Neuronal stem cell (in vitro differentiated cells): ENCODE results near the gene PRDM10.

Source experiments
- DNase-seq: peaks from one replicate; pipeline ENCODE4 v3.0.0-alpha.2; 2013; ENCODE audit warnings: low spot score
- H2AFZ ChIP-seq: one replicate; pipeline ENCODE4 v1.6.1; 2013; ENCODE audit warnings: mild to moderate bottlenecking, low read length, inconsistent platforms
- H2AK5ac ChIP-seq: 2 replicates; pipeline ENCODE4 v1.6.1; 2013; ENCODE audit warnings: low read depth, mild to moderate bottlenecking, inconsistent platforms, low read length, moderate library complexity, mixed read lengths
- H2BK120ac ChIP-seq: 2 replicates; pipeline ENCODE4 v1.6.1; 2013; ENCODE audit warnings: low read depth, mild to moderate bottlenecking, inconsistent platforms, low read length, moderate library complexity, mixed read lengths
- H2BK12ac ChIP-seq: one replicate; pipeline ENCODE4 v1.6.1; 2013; ENCODE audit warnings: low read length, inconsistent platforms
- H2BK15ac ChIP-seq: 2 replicates; pipeline ENCODE4 v1.6.1; 2013; ENCODE audit warnings: mild to moderate bottlenecking, low read length, inconsistent platforms, mixed read lengths
- H2BK5ac ChIP-seq: one replicate; pipeline ENCODE4 v1.6.1; 2013; ENCODE audit warnings: inconsistent platforms, mild to moderate bottlenecking, low read length, moderate library complexity
- H3K14ac ChIP-seq: one replicate; pipeline ENCODE4 v1.6.1; 2013; ENCODE audit warnings: low read length, inconsistent platforms
- H3K18ac ChIP-seq: 2 replicates; pipeline ENCODE4 v1.6.1; 2013; ENCODE audit warnings: low read length, inconsistent platforms
- H3K23ac ChIP-seq: 2 replicates; pipeline ENCODE4 v1.6.1; 2013; ENCODE audit warnings: low read depth, mild to moderate bottlenecking, mixed read lengths, low read length, inconsistent platforms; ENCODE audit not compliant: poor library complexity
- H3K27ac ChIP-seq: replicated peaks from 3 replicates; pipeline ENCODE4 v1.5.1; 2013; ENCODE audit warnings: low read length, inconsistent platforms
- H3K27me3 ChIP-seq, 3 experiments: 2 replicates each; pipeline ENCODE4 v1.6.1; 2013; ENCODE audit warnings: low read length in 3 of 3, mild to moderate bottlenecking in 2 of 3, inconsistent platforms in 1 of 3, low read depth in 1 of 3, mixed read lengths in 1 of 3, moderate library complexity in 1 of 3; ENCODE audit not compliant: control insufficient read depth in 3 of 3, insufficient read depth in 3 of 3
- H3K36me3 ChIP-seq, 2 donors: replicated peaks in 1 of 2; 2 replicates each; pipeline ENCODE4 v1.6.1; 2013; ENCODE audit warnings: low read length in 2 of 2; ENCODE audit not compliant: control insufficient read depth in 2 of 2, insufficient read depth in 2 of 2
- H3K4ac ChIP-seq: 2 replicates; pipeline ENCODE4 v1.6.1; 2013; ENCODE audit warnings: inconsistent platforms, mild to moderate bottlenecking, low read length, moderate library complexity
- H3K4me1 ChIP-seq, 2 donors: 1 replicate in 1 of 2; 2 replicates in 1 of 2; pipeline ENCODE4 v1.6.1; 2013; ENCODE audit warnings: low read length in 2 of 2, low read depth in 1 of 2; ENCODE audit not compliant: control insufficient read depth in 2 of 2, insufficient read depth in 1 of 2
- H3K4me2 ChIP-seq: one replicate; pipeline ENCODE4 v1.6.1; 2013; ENCODE audit warnings: mild to moderate bottlenecking, low read length, inconsistent platforms; ENCODE audit not compliant: insufficient read depth, poor library complexity, severe bottlenecking
- H3K4me3 ChIP-seq, 2 donors: 2 replicates each; pipeline ENCODE4 v1.5.1; 2013; ENCODE audit warnings: low read length in 2 of 2, mild to moderate bottlenecking in 2 of 2, inconsistent platforms in 1 of 2, moderate library complexity in 1 of 2
- H3K79me1 ChIP-seq: one replicate; pipeline ENCODE4 v1.6.1; 2013; ENCODE audit warnings: low read depth, mild to moderate bottlenecking, inconsistent platforms, low read length, moderate library complexity
- H3K9ac ChIP-seq: one replicate; pipeline ENCODE4 v1.6.1; 2013; ENCODE audit warnings: mild to moderate bottlenecking, low read depth, low read length, inconsistent platforms; ENCODE audit not compliant: poor library complexity
- H3K9me3 ChIP-seq, 2 donors: replicated peaks in 1 of 2; 2 replicates each; pipeline versions ENCODE3 to v1.6.1; 2013; ENCODE audit warnings: low read length in 2 of 2, mild to moderate bottlenecking in 2 of 2, inconsistent platforms in 1 of 2, low read depth in 1 of 2, mixed read lengths in 1 of 2, moderate library complexity in 1 of 2; ENCODE audit not compliant: control insufficient read depth in 2 of 2, insufficient read depth in 1 of 2
- H4K8ac ChIP-seq: one replicate; pipeline ENCODE4 v1.6.1; 2013; ENCODE audit warnings: low read depth, mild to moderate bottlenecking, inconsistent platforms, low read length, moderate library complexity
- H4K91ac ChIP-seq: one replicate; pipeline ENCODE4 v1.6.1; 2013; ENCODE audit warnings: low read length, low read depth, mild to moderate bottlenecking, inconsistent platforms; ENCODE audit not compliant: poor library complexity
- WGBS, 2 donors: extraction: QIAGEN DNeasy Blood & Tissue Kit; methylation state at CpG; one replicate each; pipeline ENCODE4 v1.1.7; 2013; ENCODE audit warnings: missing lambda C conversion rate in 2 of 2, mixed read lengths in 1 of 2; ENCODE audit not compliant: insufficient read length in 2 of 2, insufficient replicate concordance in 1 of 2; ENCODE audit errors: extremely low coverage in 2 of 2; 5-methylcytosine and 5-hydroxymethylcytosine counted together

PRDM10 gene

DNA sequence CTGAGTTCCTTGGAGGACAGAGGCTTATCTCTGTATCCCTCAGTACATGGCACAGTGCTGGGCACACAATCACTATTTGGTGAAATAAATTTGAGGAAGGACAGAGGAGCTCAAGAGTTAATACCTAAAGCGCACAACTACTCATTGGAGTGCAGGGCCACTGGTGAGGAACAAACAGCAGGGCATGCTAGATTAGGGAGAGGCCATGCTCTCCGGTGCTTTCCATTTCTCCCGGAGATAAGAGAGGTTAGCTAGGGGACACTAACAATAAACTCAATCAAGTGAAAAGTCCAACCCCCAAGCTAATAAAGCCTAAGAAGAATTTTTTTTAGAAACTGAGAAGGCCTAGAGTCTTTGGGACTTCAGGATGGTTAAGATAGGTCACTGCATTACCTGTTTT lies 136.3 kb downstream of the PRDM10 start:
- Histone ChIP-seq H4K8ac (no peak overlapping the region), H3K4me3 (no peak overlapping the region), H3K9ac (no peak overlapping the region), H3K27ac (peak overlapping the region; percentile 8), H3K23ac (no peak overlapping the region), H3K36me3 (peaks cover 48 to 97% of the 10 kb centered on the region in 2 donors), H2BK5ac (no peak overlapping the region), H3K14ac (no peak overlapping the region), H3K18ac (no peak overlapping the region), H3K79me1 (no peaks in the 10 kb centered on the region), H2AFZ (no peak overlapping the region), H4K91ac (no peak overlapping the region), H2BK12ac (no peak overlapping the region), H3K9me3 (peaks cover 0 to 2% of the 10 kb centered on the region in 2 donors), H2AK5ac (no peak overlapping the region), H3K4ac (no peak overlapping the region), H3K4me1 (peaks cover 9 to 19% of the 10 kb centered on the region in 2 donors), H3K4me2 (peak overlapping the region; percentile 36), H2BK15ac (no peak overlapping the region), H3K27me3 (no peaks in the 10 kb centered on the region), H2BK120ac (no peak overlapping the region)
- no CpG with 5 or more reads among the region's 3 CpGs for WGBS, 2 donors
- DNase-seq = no peak

DNA sequence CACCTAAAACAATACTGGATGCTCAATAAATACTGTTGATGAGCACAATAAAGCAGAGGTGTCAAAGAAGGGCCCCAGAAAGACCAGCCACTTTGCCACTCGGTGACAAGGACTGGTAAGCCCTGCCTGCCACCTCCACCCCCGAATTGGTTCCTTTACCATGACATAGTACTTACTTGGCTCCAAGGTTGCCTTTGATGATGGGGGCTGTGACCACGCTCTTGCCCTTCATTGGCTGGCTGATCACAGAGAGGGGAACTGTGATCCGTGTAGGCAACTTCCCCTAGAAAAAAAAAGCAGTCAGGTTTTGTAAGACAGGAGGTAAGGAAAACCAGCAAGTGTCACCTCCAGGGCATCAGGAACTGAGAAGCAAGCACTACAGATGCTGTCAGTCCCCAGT lies 136.9 kb downstream of the PRDM10 start:
- no peaks in the 10 kb centered on the region for H3K79me1 ChIP-seq
- no peak overlapping the region for H2BK12ac ChIP-seq
- H3K9me3 ChIP-seq = peaks cover 0 to 2% of the 10 kb centered on the region in 2 donors
- no peak overlapping the region for H3K4me3 ChIP-seq
- no peak overlapping the region for H2BK15ac ChIP-seq
- no peak overlapping the region for H4K91ac ChIP-seq
- no peak overlapping the region for H2BK5ac ChIP-seq
- H3K27ac ChIP-seq = no peak overlapping the region
- DNase-seq = no peak
- H2AK5ac ChIP-seq = no peak overlapping the region
- H3K23ac ChIP-seq = no peak overlapping the region
- H2AFZ ChIP-seq = no peak overlapping the region
- H3K4me2 ChIP-seq = no peak overlapping the region
- H3K9ac ChIP-seq = no peak overlapping the region
- no peaks in the 10 kb centered on the region for H3K27me3 ChIP-seq
- H4K8ac ChIP-seq = no peak overlapping the region
- H3K4ac ChIP-seq = no peak overlapping the region
- no CpG with 5 or more reads among the region's 4 CpGs for WGBS, 2 donors
- no peak overlapping the region for H2BK120ac ChIP-seq
- H3K14ac ChIP-seq = no peak overlapping the region
- H3K36me3 ChIP-seq = peaks cover 44 to 97% of the 10 kb centered on the region in 2 donors
- peaks cover 9 to 19% of the 10 kb centered on the region in 2 donors for H3K4me1 ChIP-seq
- H3K18ac ChIP-seq = no peak overlapping the region

DNA sequence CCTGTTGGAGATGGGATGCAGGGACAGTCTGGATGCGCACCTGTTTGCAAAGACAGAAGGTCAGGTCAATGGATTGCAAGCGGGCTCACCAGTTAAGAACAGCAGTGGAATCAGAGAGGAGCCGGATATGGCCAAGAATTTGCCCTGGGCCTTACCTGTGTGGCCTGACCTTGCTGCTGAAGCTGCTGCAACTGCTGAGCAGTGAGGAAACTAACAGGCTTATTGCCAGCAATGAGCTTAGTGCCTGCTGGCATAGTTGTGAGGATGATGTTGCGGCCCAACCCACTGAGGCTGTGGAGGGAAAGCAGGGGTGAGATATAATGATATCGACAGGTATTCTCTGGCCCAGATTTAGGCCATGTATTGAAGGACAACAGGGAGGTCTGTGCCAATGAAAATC lies 137.8 kb downstream of the PRDM10 start:
- Histone ChIP-seq H3K27me3 (no peaks in the 10 kb centered on the region), H3K9me3 (peaks cover 0 to 2% of the 10 kb centered on the region in 2 donors), H2AK5ac (no peak overlapping the region), H4K91ac (no peak overlapping the region), H2BK15ac (no peak overlapping the region), H3K9ac (no peak overlapping the region), H3K4ac (no peak overlapping the region), H3K4me3 (peak overlapping the region in 1 of 2 donors; percentile 19), H3K27ac (no peak overlapping the region), H3K79me1 (no peaks in the 10 kb centered on the region), H3K18ac (no peak overlapping the region), H2AFZ (no peak overlapping the region), H2BK5ac (no peak overlapping the region), H3K23ac (no peak overlapping the region), H2BK12ac (no peak overlapping the region), H2BK120ac (no peak overlapping the region), H3K4me1 (peaks cover 9 to 19% of the 10 kb centered on the region in 2 donors), H3K36me3 (peaks cover 40 to 96% of the 10 kb centered on the region in 2 donors), H4K8ac (no peak overlapping the region), H3K14ac (no peak overlapping the region), H3K4me2 (no peak overlapping the region)
- WGBS, 2 donors = no CpG with 5 or more reads among the region's 5 CpGs
- no peak for DNase-seq

DNA sequence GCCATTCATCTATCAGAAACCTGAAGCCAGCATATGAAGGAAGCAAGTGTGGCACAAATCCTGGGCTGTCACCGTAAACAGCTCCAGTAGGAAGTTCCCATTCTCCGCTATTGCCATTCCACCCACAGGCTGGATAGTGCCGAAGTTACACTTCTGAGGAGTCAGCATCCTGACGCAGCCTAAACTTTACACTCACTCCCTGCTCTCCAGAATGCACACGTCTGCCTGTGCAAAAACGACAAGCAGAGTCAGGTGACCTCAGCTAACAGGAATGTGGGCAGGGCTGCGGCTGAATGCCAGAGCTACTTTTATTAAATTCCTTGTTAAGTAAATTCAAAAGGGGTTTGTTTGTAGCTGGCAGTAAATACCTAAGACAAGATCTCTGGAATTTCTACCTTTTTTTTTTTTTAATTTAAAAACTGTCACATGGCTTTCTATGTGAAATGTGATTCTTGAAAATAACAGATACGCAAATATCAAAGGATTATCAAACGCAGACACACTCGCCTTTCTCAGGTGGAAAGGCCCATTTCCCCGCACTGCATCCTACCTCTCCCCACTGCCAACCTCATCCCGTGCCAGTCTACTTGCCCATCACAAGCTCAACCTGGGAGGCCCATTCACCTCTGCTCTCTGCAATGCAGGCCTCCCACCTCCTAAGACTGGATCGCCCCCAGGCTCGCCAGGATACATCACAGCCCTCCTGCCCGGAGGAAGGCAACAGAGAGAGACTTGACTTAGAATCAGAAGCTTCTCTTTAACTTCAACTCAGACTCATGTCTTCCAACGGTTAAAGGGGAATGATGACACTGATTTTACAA lies 140.7 kb downstream of the PRDM10 start:
- H3K4ac ChIP-seq = no peak overlapping the region
- peak; percentile 66 for DNase-seq
- no peak overlapping the region for H3K9ac ChIP-seq
- peaks cover 9 to 21% of the 10 kb centered on the region in 2 donors for H3K4me1 ChIP-seq
- H3K14ac ChIP-seq = no peak overlapping the region
- no peak overlapping the region for H4K8ac ChIP-seq
- WGBS, 2 donors = no CpG with 5 or more reads among the region's 16 CpGs
- H3K27me3 ChIP-seq = no peaks in the 10 kb centered on the region
- peaks cover 32 to 70% of the 10 kb centered on the region in 2 donors for H3K36me3 ChIP-seq
- H2BK12ac ChIP-seq = no peak overlapping the region
- no peak overlapping the region for H2AFZ ChIP-seq
- no peaks in the 10 kb centered on the region for H3K79me1 ChIP-seq
- no peak overlapping the region for H2AK5ac ChIP-seq
- no peak overlapping the region for H3K4me2 ChIP-seq
- H2BK120ac ChIP-seq = no peak overlapping the region
- peaks cover 0 to 2% of the 10 kb centered on the region in 2 donors for H3K9me3 ChIP-seq
- no peak overlapping the region for H3K23ac ChIP-seq
- no peak overlapping the region for H2BK15ac ChIP-seq
- H3K27ac ChIP-seq = peak overlapping the region; percentile 71
- H3K4me3 ChIP-seq = no peak overlapping the region
- H2BK5ac ChIP-seq = peak overlapping the region; percentile 21
- no peak overlapping the region for H4K91ac ChIP-seq
- H3K18ac ChIP-seq = peak overlapping the region; percentile 53
